CD14-positive monocyte (primary cell): ENCODE data around the gene ARID3B. TPM values are rescaled to one million over a fixed set of nuclear protein-coding genes. Genes with fewer than 3 reads are reported as not detected.
A peak's percentile ranks its signal among the peaks of the same experiment; 100 is the strongest.

Experiments used
- DNase-seq, 3 donors: peaks; one replicate each; pipeline ENCODE4 v3.0.0-alpha.2; 2011 to 2022
- H2AFZ ChIP-seq: 2 replicates; pipeline ENCODE4 v1.6.0; 2012; ENCODE audit warnings: mild to moderate bottlenecking, low read depth, low read length, inconsistent platforms; ENCODE audit not compliant: insufficient read depth, poor library complexity, severe bottlenecking
- H3K27ac ChIP-seq, 2 donors: 1 replicate in 1 of 2; 2 replicates in 1 of 2; pipeline ENCODE4 v1.5.1; 2012 to 2013; ENCODE audit warnings: low read length in 2 of 2, control low read depth in 1 of 2, inconsistent platforms in 1 of 2, low read depth in 1 of 2, mild to moderate bottlenecking in 1 of 2
- H3K27me3 ChIP-seq, 2 donors: one replicate each; pipeline versions ENCODE4 v1.6.0 to v1.6.1; 2011 to 2013; ENCODE audit warnings: low read length in 2 of 2; ENCODE audit not compliant: control insufficient read depth in 2 of 2, insufficient read depth in 2 of 2
- H3K36me3 ChIP-seq, 2 donors: replicated peaks in 1 of 2; 1 replicate in 1 of 2; 2 replicates in 1 of 2; pipeline versions ENCODE4 v1.5.1 to v1.6.1; 2012 to 2013; ENCODE audit warnings: low read length in 2 of 2, control low read depth in 1 of 2, inconsistent platforms in 1 of 2, mild to moderate bottlenecking in 1 of 2; ENCODE audit not compliant: insufficient read depth in 2 of 2, control insufficient read depth in 1 of 2
- H3K4me1 ChIP-seq, 2 donors: 1 replicate in 1 of 2; 2 replicates in 1 of 2; pipeline versions ENCODE4 v1.5.1 to v1.6.1; 2012 to 2013; ENCODE audit warnings: low read length in 2 of 2, control low read depth in 1 of 2, inconsistent platforms in 1 of 2, mild to moderate bottlenecking in 1 of 2, moderate library complexity in 1 of 2; ENCODE audit not compliant: insufficient read depth in 2 of 2, control insufficient read depth in 1 of 2
- H3K4me2 ChIP-seq: replicated peaks from 2 replicates; pipeline ENCODE3; 2012; ENCODE audit warnings: low read length, moderate library complexity, mild to moderate bottlenecking; ENCODE audit not compliant: poor library complexity, severe bottlenecking; ENCODE audit errors: extremely low read depth
- H3K4me3 ChIP-seq, 3 experiments: fragments of 200-600 bp in 1 of 3; sonication (generic) in 1 of 3; replicated peaks in 1 of 3; 1 replicate in 2 of 3; 2 replicates in 1 of 3; pipeline ENCODE4 v1.5.1; 2011 to 2013; ENCODE audit warnings: low read length in 3 of 3, mild to moderate bottlenecking in 3 of 3, control low read depth in 2 of 3, low read depth in 2 of 3, inconsistent platforms in 1 of 3, moderate library complexity in 1 of 3
- H3K79me2 ChIP-seq: 2 replicates; pipeline ENCODE4 v1.6.0; 2012; ENCODE audit warnings: mild to moderate bottlenecking, control low read depth, inconsistent platforms, low read length, moderate library complexity; ENCODE audit not compliant: insufficient read depth
- H3K9ac ChIP-seq: 2 replicates; pipeline ENCODE4 v1.6.0; 2017; ENCODE audit warnings: low read length, mild to moderate bottlenecking; ENCODE audit not compliant: insufficient read depth, poor library complexity, severe bottlenecking
- H3K9me3 ChIP-seq, 2 donors: replicated peaks in 1 of 2; 1 replicate in 1 of 2; 2 replicates in 1 of 2; pipeline versions ENCODE4 v1.5.1 to v1.6.1; 2012 to 2013; ENCODE audit warnings: low read length in 2 of 2, control low read depth in 1 of 2; ENCODE audit not compliant: control insufficient read depth in 1 of 2, insufficient read depth in 1 of 2
- H4K20me1 ChIP-seq: 2 replicates; pipeline ENCODE4 v1.6.0; 2012; ENCODE audit warnings: mild to moderate bottlenecking, low read length, control low read depth, moderate library complexity; ENCODE audit not compliant: insufficient read depth
- H3K27ac Mint-ChIP-seq, 7 donors: one replicate each; pipeline ENCODE4 v1.8.0; 2020; ENCODE audit warnings: mild to moderate bottlenecking in 7 of 7, mixed read lengths in 7 of 7, moderate library complexity in 6 of 7, inconsistent platforms in 2 of 7
- H3K27me3 Mint-ChIP-seq, 3 donors: one replicate each; pipeline ENCODE4 v1.8.0; 2021 to 2022; ENCODE audit warnings: low read depth in 3 of 3, mild to moderate bottlenecking in 3 of 3, mixed read lengths in 3 of 3, moderate library complexity in 3 of 3, inconsistent platforms in 1 of 3
- H3K36me3 Mint-ChIP-seq, 2 donors: one replicate each; pipeline ENCODE4 v1.8.0; 2020; ENCODE audit warnings: mixed read lengths in 2 of 2, inconsistent platforms in 1 of 2, mild to moderate bottlenecking in 1 of 2
- H3K4me1 Mint-ChIP-seq: one replicate; pipeline ENCODE4 v1.8.0; 2020; ENCODE audit warnings: mild to moderate bottlenecking, mixed read lengths
- H3K4me3 Mint-ChIP-seq, 2 donors: one replicate each; pipeline ENCODE4 v1.8.0; 2020; ENCODE audit warnings: mild to moderate bottlenecking in 2 of 2, mixed read lengths in 2 of 2, moderate library complexity in 1 of 2
- H3K9me3 Mint-ChIP-seq, 7 donors: one replicate each; pipeline ENCODE4 v1.8.0; 2020 to 2022; ENCODE audit warnings: mixed read lengths in 7 of 7, mild to moderate bottlenecking in 6 of 7, moderate library complexity in 6 of 7, inconsistent platforms in 2 of 7
- CTCF ChIP-seq: fragments of 200-600 bp; IDR thresholded peaks from one replicate; pipeline ENCODE4 v1.8.0; 2022; ENCODE audit warnings: antibody characterized with exemption, mild to moderate bottlenecking
- WGBS: methylation state at CpG from one replicate; pipeline ENCODE4 v1.1.5; 2013; ENCODE audit warnings: missing lambda C conversion rate; ENCODE audit not compliant: insufficient coverage; 5-methylcytosine and 5-hydroxymethylcytosine counted together
- intact Hi-C, 2 donors: fragments of 100-400 bp; cut with micrococcal nuclease; formaldehyde crosslinking; loops; one replicate each; pipeline versions ENCODE4 v1.15.0 to v1.15.1; 2023
- polyA plus RNA-seq, 3 donors: library from polyadenylated mRNA; depleted of rRNA in 1 of 3; unstranded in 2 of 3; stranded (reverse) in 1 of 3; fragments of 300-500 nt in 2 of 3; fragments of >200 nt in 1 of 3; fragmentation: Illumina TruSeq in 2 of 3; gene quantifications; 1 replicate in 2 of 3; 2 replicates in 1 of 3; pipeline ENCODE4 v1.2.3, GENCODE V29; 2012 to 2021

The ARID3B gene
- polyA plus RNA-seq, 3 donors, result 2.3 to 17.4 (median 4.4) TPM

- H3K79me2 ChIP-seq, result no peaks in the 10 kb centered on the region
- Mint-ChIP-seq H3K27ac (peak overlapping the region in 4 of 7 donors; percentile 55 to 70 (median 59)), H3K4me1 (peaks cover 5% of the 10 kb centered on the region), H3K4me3 (no peak overlapping the region), H3K9me3 (no peaks in the 10 kb centered on the region), H3K36me3 (peaks cover 80 to 95% of the 10 kb centered on the region in 2 donors), H3K27me3 (no peaks in the 10 kb centered on the region)
- H3K4me2 ChIP-seq, result no peak overlapping the region
- WGBS, result 82% methylated on average over 3 of the region's 3 CpGs
- H3K27me3 ChIP-seq, result no peaks in the 10 kb centered on the region
- DNase-seq, result no peak
- H3K9ac ChIP-seq, result no peak overlapping the region
- H3K4me1 ChIP-seq, result no peaks in the 10 kb centered on the region
- H3K36me3 ChIP-seq, result peaks cover 96 to 100% of the 10 kb centered on the region in 2 donors
- H3K4me3 ChIP-seq, result no peak overlapping the region
- no peak overlapping the region for H2AFZ ChIP-seq
- H3K9me3 ChIP-seq, result no peaks in the 10 kb centered on the region
- peak overlapping the region in 1 of 2 donors; percentile 28 for H3K27ac ChIP-seq
- intact Hi-C loops, result loop anchor here (5.0 to 10.0 kb wide), 2 partner anchors 173 to 259 kb away; no protein-coding TSS in a partner anchor
- H4K20me1 ChIP-seq, result peaks cover 95% of the 10 kb centered on the region
- no peak for TF ChIP-seq CTCF
Observed at GRCh38 chr15:74631408-74631807, 90.4 kb downstream of the ARID3B start.

- Histone ChIP-seq H2AFZ (no peak overlapping the region), H3K79me2 (no peaks in the 10 kb centered on the region), H3K4me2 (no peak overlapping the region), H3K27me3 (no peaks in the 10 kb centered on the region), H4K20me1 (peaks cover 89% of the 10 kb centered on the region), H3K36me3 (peaks cover 96 to 100% of the 10 kb centered on the region in 2 donors), H3K4me3 (no peak overlapping the region), H3K4me1 (no peaks in the 10 kb centered on the region), H3K9ac (no peak overlapping the region), H3K9me3 (no peaks in the 10 kb centered on the region), H3K27ac (peak overlapping the region in 1 of 2 donors; percentile 28)
- Mint-ChIP-seq H3K9me3 (no peaks in the 10 kb centered on the region), H3K4me3 (no peak overlapping the region), H3K27me3 (no peaks in the 10 kb centered on the region), H3K4me1 (no peaks in the 10 kb centered on the region), H3K36me3 (peaks cover 82 to 95% of the 10 kb centered on the region in 2 donors), H3K27ac (peak overlapping the region in 2 of 7 donors; percentile 4 to 5)
- 72% methylated on average over 7 of the region's 8 CpGs for WGBS
- intact Hi-C loops, result loop anchor here (5.0 to 10.0 kb wide), 2 partner anchors 173 to 260 kb away; no protein-coding TSS in a partner anchor
- peak; percentile 33 to 44 (median 42) for DNase-seq
- TF ChIP-seq CTCF, result peak; percentile 82
Observed at GRCh38 chr15:74631935-74632560, 91.0 kb downstream of the ARID3B start.
